NCI-H2171 (cell line): Measurements from ENCODE around the gene NPHS1.

Source experiments
- DNase-seq: peaks from one replicate; lab custom pipeline; 2025; lab: John Stamatoyannopoulos, UW

Gene NPHS1

DNA sequence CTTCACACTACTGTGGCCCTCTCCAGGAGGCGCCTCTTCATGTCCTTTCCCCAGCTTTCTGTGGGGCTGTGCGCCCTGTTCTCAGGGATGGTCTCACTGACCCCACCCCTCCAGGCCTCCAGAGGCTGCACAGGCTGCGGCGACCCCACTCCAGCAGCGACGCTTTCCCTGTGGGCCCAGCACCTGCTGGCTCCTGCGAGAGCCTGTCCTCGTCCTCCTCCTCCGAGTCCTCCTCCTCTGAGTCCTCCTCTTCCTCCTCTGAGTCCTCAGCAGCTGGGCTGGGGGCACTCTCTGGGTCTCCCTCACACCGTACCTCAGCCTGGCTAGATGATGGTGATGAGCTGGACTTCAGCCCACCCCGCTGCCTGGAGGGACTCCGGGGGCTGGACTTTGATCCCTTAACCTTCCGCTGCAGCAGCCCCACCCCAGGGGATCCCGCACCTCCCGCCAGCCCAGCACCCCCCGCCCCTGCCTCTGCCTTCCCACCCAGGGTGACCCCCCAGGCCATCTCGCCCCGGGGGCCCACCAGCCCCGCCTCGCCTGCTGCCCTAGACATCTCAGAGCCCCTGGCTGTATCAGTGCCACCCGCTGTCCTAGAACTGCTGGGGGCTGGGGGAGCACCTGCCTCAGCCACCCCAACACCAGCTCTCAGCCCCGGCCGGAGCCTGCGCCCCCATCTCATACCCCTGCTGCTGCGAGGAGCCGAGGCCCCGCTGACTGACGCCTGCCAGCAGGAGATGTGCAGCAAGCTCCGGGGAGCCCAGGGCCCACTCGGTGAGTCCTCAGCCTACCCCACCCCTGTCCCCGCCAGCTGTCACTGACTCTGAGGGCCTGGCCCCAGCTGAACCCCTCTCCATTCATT lies 65.8 kb downstream of the NPHS1 start:
- no peak for DNase-seq

DNA sequence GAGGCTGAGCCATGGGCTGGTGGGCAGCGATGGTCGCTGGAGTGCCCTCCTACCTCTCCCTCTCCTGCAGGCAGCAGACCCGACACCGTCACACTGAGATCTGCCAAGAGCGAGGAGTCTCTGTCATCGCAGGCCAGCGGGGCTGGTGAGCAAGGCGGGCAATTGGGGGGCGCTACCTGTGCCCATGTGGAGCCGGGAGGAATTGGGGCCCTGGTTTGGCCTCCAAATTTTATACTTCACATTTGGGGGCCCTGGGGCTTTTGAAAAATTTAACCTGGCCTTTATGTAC lies 67.0 kb downstream of the NPHS1 start:
- no peak for DNase-seq

DNA sequence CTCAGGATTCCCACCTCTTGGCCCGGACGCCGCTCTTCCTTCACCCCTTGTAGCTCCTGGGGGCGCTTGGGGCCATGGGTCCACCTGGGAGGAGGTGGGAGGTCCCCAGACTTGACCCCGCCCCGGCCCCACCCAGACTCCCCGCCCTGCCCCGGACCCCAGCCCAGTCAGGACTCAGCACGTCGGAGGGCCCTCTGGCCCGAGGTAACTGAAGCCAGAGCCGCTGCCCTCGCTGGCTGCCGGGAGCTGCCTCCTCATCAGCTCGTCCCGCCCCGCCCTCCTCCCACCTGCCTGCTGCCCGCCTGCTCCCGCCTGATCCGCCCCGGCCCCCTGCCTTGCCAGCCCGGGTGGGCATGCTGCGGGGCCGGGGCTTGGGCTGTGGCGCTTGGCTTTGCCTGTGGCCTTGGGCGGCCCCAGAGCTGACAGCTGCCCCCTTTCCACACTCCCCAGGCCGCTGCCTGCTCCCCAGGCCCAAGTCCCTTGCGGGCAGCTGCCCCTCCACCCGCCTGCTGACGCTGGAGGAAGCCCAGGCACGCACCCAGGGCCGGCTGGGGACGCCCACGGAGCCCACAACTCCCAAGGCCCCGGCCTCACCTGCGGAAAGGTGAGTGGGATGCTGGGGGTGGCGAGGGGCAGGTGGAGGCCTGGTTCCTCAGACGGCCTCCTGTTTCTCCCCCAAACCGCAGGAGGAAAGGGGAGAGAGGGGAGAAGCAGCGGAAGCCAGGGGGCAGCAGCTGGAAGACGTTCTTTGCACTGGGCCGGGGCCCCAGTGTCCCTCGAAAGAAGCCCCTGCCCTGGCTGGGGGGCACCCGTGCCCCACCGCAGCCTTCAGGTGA lies 67.6 kb downstream of the NPHS1 start:
- DNase-seq: no peak

DNA sequence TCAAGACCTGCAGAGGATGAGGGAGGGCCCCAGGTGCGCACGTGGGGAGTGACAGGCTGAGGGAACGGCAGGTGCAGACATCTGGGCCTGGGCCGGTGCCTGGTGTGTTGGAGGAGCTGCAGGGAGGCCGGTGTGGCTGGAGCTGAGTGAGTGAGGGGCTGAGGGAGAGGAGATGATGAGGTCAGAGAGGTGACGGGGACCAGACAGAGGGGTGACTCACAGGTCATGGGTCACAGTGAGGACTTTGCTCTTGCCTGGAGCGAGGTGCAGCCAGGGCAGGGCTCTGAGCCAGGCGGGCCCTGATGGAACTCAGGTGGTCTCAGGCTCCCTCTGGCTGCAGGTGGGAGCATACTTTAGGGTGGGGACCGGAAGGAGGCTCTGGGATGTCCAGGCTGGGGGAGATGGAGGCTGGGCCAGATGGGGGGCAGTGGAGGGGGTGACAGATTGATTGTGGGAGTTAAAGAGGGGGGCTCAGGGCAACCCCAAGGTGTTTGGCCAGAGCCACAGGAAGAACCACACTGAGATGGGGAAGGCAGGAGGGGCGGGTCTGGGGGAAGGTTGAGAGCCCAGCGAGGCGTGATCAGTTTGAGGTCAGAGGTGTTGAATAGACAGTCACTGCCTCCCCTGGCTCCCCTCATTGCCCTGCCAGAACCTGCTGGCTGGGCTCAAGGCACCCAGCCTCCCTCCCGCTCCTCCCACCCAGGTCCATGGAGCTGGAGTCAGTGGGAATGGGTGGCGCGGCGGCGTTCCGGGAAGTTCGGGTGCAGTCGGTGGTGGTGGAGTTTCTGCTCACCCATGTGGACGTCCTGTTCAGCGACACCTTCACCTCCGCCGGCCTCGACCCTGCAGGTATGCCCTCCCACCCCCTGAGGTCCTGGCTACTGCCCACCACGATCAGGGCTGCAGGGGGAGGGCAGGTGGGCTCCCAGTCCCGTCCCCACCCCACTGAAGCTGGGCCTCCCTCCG lies 68.6 kb downstream of the NPHS1 start:
- DNase-seq: no peak

DNA sequence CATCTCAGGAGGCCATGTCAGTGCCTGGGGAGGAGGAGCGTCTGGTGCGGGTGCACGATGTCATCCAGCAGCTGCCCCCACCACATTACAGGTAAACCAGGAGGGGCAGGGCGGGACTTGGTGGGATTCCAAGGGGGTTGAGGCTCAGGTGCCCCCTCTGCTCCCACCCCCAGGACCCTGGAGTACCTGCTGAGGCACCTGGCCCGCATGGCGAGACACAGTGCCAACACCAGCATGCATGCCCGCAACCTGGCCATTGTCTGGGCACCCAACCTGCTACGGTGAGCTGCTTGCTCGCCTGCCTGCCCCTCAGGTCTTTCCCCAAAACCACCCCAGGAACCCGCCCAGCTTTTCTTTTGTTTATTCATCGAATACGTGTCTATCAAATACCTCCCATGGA lies 69.7 kb downstream of the NPHS1 start:
- DNase-seq: no peak

DNA sequence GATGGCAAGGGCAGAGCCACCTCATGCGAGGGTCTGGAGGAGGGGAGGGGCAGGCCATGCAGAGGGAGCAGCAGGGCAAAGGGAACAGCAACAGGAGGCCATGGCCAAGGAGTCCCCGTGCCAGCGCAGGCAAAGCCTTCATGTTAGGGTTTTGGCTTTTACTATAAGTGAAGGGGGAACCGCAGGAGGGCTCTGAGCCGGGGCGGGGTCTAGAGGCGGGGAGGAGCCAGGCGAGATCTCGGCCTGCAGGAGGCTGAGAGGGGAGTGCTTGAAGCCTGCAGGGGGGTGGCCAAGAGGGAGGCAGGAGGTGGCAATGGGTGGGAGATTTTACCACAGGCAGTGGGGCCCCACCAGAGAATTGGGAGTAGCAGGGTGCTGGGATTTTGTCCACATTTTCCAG lies 70.7 kb downstream of the NPHS1 start:
- no peak for DNase-seq

DNA sequence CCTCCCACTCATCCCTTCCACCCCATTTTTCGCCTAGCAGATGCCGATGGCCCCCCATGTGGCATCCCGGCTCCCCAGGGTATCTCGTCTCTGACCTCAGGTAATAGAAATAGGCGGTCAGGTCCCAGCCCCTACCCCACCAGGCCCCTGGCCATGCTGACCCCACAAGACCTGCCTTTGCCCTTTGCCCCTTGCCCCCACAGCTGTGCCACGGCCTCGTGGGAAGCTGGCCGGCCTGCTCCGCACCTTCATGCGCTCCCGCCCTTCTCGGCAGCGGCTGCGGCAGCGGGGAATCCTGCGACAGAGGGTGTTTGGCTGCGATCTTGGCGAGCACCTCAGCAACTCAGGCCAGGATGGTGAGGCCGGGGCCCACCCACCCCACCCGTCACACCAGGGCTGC lies 71.6 kb downstream of the NPHS1 start:
- no peak for DNase-seq

DNA sequence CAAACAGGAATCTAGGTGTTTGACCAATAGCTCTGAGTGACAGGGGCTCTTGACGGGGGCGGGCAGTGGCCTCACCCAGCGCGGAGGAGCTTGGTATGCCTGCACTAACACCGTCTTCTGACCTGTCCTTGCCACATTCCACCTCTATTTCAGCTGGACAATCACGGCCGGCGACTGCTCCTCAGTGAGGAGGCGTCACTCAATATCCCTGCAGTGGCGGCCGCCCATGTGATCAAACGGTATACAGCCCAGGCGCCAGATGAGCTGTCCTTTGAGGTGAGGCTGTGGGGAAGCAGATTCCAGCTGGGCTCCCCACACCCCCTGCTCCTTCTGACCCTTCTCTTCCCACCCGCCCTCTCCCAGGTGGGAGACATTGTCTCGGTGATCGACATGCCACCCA lies 72.2 kb downstream of the NPHS1 start:
- DNase-seq: no peak

DNA sequence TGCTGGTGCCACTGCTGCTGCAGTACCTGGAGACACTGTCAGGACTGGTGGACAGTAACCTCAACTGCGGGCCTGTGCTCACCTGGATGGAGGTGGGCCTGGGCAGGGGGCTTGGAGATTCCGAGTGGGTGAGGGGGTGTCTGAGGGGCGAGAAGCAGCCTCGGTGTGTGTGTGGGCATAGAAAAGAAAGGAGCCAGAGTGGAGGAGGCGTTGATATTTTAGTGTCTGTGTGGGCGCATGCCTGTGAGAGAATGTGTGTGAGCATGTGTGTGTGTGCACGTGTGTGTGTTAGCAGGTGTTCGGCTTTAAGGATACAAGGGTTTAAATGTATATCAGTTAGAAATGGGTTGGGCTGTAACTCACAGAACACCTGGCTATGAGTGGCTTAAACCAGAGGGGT lies 73.3 kb downstream of the NPHS1 start:
- no peak for DNase-seq

DNA sequence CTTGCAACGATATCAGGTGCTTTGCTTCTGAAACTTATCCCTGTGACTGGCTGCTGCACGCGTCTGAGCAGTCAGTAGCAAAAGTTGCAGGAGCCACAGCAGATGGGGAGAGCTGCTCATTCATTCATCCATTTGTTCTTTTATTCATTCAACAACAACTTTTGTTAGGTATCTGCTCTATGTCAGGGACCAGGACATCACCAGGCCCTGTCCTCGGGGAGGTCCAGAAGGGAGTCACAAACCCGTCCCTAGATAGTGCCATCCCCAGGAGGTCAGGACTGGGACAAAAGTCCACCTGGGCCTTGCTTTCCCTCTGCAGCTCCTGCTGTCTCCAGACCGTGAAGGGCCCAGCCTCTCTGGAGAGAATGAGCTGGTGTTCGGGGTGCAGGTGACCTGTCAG lies 74.3 kb downstream of the NPHS1 start:
- no peak for DNase-seq

DNA sequence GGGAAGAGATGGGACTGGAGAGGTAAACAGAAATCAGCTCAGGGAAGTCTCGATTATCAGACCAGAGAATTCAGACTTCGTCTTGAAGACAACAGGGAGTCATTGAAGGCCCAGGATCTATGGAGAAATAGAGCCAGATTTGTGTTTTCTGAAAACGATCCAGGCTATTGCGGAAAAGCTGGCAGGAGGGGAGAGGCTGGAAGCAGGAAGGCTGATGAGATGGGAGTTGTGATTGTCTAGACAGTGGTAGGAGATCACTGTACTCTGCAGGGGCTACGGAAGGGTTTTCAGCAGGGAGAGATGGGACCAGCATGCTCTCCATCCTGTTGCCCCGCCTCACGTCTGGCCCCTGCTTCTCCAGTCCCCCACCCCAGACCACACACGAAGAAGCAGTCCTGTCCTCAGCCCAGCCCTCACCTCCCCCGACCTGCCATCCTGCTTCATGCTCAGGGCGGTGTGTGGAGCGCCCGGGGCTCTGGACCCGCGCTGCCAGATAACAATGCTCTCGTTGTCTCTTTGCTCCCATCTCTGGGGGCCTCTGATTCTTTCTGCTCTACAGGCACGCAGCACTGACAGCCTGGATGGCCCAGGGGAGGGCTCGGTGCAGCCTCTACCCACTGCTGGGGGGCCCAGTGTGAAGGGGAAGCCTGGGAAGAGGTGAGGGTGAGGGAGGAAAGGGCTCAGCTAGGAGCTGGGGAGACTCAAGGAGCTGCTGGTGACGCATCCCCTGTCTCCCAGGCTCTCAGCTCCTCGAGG lies 75.0 kb downstream of the NPHS1 start:
- DNase-seq: no peak

DNA sequence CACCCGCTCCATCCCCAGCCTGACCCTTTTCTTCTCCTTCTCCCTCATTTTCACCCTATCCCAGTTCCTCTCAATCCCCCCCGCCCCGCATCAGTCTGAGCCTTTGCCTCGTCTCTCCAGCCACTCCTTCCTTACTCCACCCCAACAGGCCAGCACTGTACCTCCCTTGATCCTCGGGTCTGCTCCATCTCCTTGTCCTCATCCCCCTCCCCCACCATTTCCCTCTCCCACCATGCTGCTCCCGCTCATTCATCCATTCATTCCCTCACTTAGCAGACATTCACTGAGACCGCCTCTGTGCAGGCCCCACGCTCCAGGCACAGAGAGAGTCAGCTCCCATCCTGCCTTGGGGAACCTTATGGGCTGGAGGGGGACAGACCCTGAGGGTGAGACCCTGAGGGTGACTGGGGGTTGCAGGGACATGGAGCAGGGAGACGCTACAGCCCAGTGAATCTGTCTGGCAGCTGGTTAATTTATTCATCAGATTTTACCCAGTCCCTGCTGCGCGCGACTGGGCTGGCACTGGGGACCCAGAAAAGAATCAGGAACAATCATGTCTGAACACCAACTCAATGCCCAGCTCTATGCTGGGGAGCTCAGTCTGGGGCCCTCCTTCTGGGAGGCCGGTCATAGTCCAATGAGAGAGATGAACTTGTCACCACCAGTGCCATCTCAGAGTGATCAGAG lies 76.1 kb downstream of the NPHS1 start:
- DNase-seq: no peak
